Astrocyte of the cerebellum (primary cell): ENCODE results near the gene PTPN11.

Source experiments
- DNase-seq: peaks from one replicate; pipeline ENCODE4 v3.0.0-alpha.2; 2011; ENCODE audit warnings: low read depth
- H3K4me3 ChIP-seq: 2 replicates; pipeline ENCODE4 v1.5.1; 2011; ENCODE audit warnings: mild to moderate bottlenecking, low read depth, low read length, moderate library complexity
- in situ Hi-C: cut with HindIII; loops from 2 replicates; pipeline ENCODE4 v1.10.0; 2017; ENCODE audit warnings: low sequenced_read_pairs
- TF ChIP-seq, protein P1 (sequence below): IDR thresholded peaks from 2 replicates; pipeline ENCODE4 v1.5.1; 2012; ENCODE audit warnings: low read length, low read depth, moderate library complexity, mild to moderate bottlenecking; ENCODE audit errors: missing control alignments

The PTPN11 gene

DNA sequence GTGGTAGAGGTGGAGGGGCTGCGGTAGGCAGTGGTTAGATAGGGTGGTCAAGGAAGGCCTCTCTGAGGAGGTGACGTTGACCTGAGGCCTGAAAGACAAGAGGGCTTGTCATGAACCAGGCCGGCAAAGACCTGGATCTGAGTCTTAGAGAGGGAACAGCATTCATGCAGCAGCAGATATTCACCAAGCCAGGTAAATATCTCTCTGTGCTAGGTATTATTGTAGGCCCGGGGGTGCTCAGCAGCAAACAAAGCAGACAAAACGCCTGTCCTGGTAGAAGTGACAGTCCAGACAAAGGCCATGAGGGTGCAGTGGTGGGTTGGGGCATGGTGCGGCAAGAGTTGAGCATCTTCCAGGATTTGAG lies 117.6 kb downstream of the PTPN11 start:
- H3K4me3 ChIP-seq: no peak overlapping the region
- no peak for DNase-seq
- in situ Hi-C loops: no loop called here
- TF ChIP-seq, protein P1, sequence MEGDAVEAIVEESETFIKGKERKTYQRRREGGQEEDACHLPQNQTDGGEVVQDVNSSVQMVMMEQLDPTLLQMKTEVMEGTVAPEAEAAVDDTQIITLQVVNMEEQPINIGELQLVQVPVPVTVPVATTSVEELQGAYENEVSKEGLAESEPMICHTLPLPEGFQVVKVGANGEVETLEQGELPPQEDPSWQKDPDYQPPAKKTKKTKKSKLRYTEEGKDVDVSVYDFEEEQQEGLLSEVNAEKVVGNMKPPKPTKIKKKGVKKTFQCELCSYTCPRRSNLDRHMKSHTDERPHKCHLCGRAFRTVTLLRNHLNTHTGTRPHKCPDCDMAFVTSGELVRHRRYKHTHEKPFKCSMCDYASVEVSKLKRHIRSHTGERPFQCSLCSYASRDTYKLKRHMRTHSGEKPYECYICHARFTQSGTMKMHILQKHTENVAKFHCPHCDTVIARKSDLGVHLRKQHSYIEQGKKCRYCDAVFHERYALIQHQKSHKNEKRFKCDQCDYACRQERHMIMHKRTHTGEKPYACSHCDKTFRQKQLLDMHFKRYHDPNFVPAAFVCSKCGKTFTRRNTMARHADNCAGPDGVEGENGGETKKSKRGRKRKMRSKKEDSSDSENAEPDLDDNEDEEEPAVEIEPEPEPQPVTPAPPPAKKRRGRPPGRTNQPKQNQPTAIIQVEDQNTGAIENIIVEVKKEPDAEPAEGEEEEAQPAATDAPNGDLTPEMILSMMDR: no peak

DNA sequence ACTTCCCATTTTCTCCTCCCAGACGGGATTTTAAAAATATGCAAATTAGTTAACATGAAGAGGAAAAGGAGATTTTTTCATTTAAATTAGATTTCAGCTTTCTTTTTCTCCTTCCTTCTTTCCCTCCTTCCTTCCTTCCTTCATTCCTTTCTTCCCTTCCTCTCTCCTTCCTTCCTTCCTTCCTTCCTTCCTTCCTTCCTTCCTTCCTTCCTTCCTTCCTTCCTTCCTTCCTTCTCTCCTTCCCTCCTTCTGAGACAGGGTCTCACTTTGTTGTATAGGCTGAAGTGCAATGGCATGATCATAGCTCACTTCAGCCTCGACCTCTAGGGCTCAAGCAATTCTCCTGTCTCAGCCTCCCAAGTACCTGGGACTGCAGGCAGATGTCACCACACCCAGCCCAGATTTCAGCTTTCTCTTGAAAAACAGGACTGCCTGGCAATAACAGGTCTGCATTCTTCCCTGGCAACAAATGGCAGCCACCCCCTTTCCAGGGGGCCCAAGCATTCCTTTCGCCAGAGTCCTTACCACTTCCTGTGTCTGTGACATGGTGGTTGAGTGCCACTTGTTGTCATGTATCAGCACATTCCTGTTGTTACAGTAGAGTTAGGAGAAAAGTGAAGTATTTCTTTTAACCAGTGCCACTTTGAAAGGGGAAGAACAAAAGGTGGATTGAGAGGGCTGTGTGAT lies 119.1 kb downstream of the PTPN11 start:
- DNase-seq: no peak
- TF ChIP-seq, protein P1: no peak
- no peak overlapping the region for H3K4me3 ChIP-seq
- in situ Hi-C loops: no loop called here

DNA sequence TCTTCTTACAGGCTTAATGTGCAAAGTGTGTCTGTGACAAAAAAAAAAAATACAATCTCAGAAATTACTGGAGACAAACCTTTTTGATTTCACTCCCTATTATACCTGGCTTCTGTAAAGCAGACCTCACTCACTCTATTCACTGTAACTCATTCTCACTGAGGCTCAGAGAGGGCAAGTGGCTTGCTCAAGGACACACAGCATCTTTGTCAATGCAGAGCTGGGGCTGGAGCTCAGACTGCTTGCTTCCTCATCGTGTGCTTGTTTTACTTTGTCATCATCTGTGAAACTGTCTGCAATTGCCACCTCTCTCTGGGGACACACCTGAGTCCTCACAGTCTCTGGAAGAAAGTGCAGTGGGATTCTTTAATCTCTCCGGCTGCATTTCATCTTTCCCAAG lies 120.0 kb downstream of the PTPN11 start:
- no peak overlapping the region for H3K4me3 ChIP-seq
- in situ Hi-C loops: no loop called here
- TF ChIP-seq, protein P1: no peak
- DNase-seq: no peak

DNA sequence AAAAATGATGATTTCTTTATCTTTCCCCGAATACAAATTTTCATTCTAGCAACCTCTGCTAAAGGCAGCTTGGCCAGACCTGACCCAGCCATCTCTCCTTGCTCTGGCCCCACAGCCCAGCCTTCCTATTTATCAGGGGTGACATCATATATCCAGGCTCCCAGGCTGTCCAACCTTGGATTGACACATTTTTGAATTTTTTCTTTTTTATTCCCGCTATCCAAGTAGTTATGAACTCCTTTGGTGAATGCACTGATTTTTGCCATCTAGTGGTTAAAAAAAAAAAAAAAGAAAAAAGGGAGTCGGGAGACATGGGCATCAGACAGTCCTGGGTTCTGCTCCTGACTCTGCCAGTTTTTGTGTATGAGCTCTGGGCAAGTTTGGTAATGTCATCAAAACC lies 120.5 kb downstream of the PTPN11 start:
- TF ChIP-seq, protein P1: no peak
- H3K4me3 ChIP-seq: no peak overlapping the region
- DNase-seq: no peak
- in situ Hi-C loops: no loop called here

DNA sequence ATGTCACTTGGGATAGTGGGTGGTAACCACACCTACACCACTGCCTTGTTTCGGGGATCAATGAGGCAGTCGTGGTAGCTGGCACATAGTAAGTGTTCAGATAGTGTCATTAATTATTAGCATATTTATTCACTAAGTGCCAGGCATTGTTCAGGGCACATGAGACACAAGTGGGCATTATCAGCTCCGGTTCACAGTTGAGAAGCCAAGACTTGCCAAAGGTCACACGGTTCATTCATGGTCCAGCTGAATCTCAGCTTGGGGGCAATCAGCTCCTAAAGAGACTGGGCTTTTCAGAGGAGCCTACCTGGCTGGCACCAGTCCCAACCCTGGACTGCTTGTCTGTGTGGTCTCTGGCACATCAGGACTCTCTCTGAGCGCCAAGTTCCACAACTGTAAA lies 121.3 kb downstream of the PTPN11 start:
- H3K4me3 ChIP-seq: no peak overlapping the region
- no peak for DNase-seq
- TF ChIP-seq, protein P1: no peak
- in situ Hi-C loops: no loop called here

DNA sequence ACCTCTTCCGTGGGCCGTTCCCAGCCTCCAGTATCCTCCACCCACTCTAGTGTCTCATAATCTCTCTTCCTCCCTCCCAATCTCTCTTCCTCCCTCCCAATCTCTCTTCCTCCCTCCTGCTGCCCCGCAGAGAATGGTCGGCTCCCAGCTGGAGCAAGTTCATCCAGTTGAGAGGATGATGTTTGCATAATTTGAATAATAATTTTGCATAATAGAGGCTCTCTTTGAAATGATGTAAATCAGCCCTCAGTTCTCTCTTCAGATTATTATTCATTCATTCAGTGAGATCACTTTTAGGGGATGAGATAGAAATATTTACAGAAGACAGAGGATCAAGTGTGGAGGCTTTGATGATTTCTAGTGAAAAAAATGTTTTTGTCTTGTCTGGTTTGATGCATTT lies 125.0 kb downstream of the PTPN11 start:
- TF ChIP-seq, protein P1: no peak

More for the DNA sequence above, 125.0 kb downstream of the PTPN11 start:
- in situ Hi-C loops: no loop called here
- DNase-seq: no peak
- no peak overlapping the region for H3K4me3 ChIP-seq
